Hematopoietic multipotent progenitor cell treated with erythropoietin and hydrocortisone succinate and interleukin-3 and kit ligand, for 15 days (in vitro differentiated cells): ENCODE data around the gene TRPM3.

ENCODE experiments used
- DNase-seq: peaks from one replicate; pipeline ENCODE4 v3.0.0-alpha.2; 2015; ENCODE audit warnings: low spot score

Gene TRPM3

DNA sequence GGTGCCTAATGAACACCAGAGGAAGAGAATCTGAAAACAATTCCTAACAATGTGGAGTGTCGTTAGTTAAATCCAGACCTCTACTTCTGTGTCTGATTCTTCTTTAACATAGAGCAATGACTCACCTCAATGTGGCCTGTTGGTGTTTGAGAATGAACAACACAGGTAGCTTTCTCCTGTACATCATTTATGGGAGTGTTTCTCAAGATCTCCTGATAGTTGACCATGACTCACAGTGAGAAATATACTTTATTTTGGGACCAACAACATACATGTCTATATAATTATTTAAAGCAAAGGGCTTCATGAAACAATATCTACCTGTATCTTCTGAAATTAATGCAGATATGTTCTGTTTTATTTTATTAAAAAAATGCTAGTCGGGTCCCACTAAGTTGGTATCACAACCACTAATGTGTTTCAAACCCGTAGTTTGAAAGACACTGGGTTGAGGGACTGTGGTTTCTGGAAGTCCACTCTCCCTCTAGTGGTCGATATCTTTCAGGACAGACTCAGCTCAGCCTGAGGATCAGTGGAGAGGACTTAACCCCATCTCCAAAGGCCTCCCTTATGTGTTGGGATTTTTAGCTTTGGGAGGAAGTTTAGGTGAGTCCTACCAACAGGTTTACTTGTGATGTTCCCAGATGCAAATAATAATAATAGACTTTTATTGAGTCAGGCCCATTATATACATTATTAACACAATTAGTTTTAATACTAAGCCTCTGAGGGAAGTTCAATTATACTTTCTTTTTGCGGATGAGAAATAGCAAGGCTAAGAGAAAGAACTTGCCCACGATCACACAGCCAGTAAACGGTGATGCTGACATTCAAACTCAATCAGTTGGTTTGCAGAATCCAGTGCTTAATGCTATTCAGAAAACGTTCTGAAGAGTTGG lies 636.9 kb downstream of the TRPM3 start:
- peak; percentile 85 for DNase-seq

DNA sequence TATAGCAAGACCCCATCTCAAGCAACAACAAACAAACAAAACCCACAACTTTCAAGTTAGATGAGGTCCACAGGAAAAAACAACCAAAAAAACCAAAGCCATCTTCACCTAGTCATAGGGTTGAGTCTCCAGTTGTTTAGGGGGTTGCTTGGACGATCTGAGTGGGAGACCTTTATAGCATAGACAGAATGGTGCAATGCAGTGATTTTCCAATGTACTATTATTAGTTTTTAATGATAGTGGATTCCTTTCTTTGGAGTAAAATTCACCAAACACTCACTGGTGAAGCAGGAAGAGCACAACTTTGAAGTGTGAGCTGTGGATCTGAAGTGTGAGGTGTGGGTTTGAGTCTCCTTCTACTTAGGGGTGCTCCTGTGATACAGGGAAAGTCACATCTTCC lies 640.0 kb downstream of the TRPM3 start:
- no peak for DNase-seq

DNA sequence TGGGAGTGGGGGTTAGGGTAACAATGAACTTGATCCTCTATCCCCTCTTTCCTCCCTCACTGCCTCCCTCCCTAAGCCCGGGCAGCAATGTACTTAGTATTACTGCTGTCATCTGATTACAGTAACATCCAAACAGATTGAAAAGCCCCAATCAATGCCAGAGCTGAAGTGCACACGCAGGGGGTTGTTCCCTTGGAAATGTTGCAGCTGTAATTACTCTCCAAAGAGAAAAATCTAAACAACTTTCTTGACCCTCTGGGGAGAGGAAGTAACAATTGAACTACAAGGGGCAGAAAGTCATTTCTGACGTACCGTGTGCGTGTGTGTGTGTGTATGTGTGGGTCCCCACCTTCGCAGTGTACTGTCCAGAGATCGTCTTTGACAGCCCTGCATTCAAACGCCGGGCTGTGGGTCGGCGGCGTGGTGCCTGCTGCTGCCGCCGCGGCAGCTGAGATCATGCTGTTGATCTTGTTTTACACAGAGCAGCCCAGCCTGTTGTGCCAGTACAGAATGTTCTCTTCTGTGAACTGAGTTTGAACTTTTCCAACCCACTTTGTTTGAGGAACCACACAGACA lies 640.9 kb downstream of the TRPM3 start:
- DNase-seq: no peak

DNA sequence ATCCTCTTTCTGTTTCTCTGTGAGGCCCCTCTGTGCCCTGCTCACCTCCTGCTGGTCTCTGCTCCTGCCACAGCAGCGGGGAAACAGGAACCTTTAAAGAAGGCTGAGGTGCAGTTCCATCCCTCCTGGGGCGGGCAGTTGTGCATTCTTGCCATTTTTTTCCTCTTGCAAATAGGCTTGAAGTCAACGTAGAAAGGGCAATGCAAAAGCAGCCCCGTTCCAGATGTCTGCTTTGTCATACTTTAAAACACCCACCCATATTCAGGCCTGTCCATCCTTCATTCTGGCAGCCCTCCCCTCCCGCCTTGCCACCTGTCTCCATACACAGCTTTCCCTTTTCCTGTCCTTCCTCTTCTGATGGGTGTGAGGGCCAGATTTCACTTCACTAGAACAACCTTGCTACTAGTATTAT lies 641.5 kb downstream of the TRPM3 start:
- DNase-seq: no peak
